Epithelial cell of proximal tubule (primary cell): ENCODE measurements around the gene RHOF. TPM values are rescaled to one million over a fixed set of nuclear protein-coding genes. Genes with fewer than 3 reads are reported as not detected.

Experiments
- DNase-seq: peaks from one replicate; pipeline ENCODE4 v3.0.0-alpha.2; 2011; ENCODE audit warnings: low read depth
- H3K4me3 ChIP-seq: 2 replicates; pipeline ENCODE4 v1.5.1; 2011; ENCODE audit warnings: low read depth, mild to moderate bottlenecking, low read length
- CTCF ChIP-seq: conservative IDR thresholded peaks from 2 replicates; pipeline ENCODE4 v1.5.1; 2012; ENCODE audit warnings: low read depth, mild to moderate bottlenecking, low read length
- total RNA-seq: library from RNA; depleted of rRNA; stranded (reverse); fragments of >200 nt; gene quantifications from 2 replicates; pipeline ENCODE4 v1.2.3, GENCODE V29; 2015

RHOF gene
- total RNA-seq, 1 donor from 2014 or later, result 180 TPM

- TF ChIP-seq CTCF, result no peak
- no peak overlapping the region for H3K4me3 ChIP-seq
- DNase-seq, result no peak
These were observed 15.1 kb upstream of the RHOF start for GRCh38 chr12:121808623-121809022.

- no peak for DNase-seq
- TF ChIP-seq CTCF, result no peak
- no peak overlapping the region for H3K4me3 ChIP-seq
These were observed 14.3 kb upstream of the RHOF start for GRCh38 chr12:121807642-121808347.

- no peak for TF ChIP-seq CTCF
- H3K4me3 ChIP-seq, result peak overlapping the region; percentile 79
- DNase-seq, result no peak
These were observed 13.3 kb upstream of the RHOF start for GRCh38 chr12:121806546-121807423.

GRCh38 chr12:121806009-121806545, 12.6 kb upstream of the RHOF start:
- no peak for TF ChIP-seq CTCF
- DNase-seq, result no peak
- peak overlapping the region; percentile 79 for H3K4me3 ChIP-seq

- H3K4me3 ChIP-seq, result peak overlapping the region; percentile 79
- no peak for DNase-seq
- TF ChIP-seq CTCF, result no peak
These were observed 11.9 kb upstream of the RHOF start for GRCh38 chr12:121805171-121806008.

GRCh38 chr12:121804417-121805111, 11.1 kb upstream of the RHOF start:
- no peak for DNase-seq
- no peak for TF ChIP-seq CTCF
- peak overlapping the region; percentile 79 for H3K4me3 ChIP-seq
